ENCODE results near the gene CARMIL3. TPM values are rescaled to one million over a fixed set of nuclear protein-coding genes. Genes with fewer than 3 reads are reported as not detected.

CARMIL3 gene
- total RNA-seq, 1 donor from 2014 or later: 0.60 TPM

DNA sequence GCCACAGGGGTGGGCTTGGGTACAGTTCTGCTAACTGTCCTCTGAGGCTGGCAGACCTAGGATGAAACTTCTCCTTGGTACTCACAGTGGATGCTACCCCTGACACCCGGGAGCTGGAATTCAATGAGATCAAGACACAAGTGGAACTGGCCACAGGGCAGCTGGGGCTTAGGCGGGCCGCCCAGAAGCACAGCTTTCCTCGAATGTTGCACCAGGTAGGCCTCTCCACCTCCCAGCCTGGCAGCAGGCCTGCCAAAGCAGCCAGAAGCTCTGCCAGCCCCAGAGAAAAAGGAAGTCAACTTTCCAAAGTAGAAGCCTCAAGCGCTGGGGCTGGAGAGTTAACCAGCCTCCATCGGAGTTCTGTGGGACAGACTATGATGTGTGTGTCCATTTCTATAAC, 65.4 kb downstream of the CARMIL3 start:
- TF ChIP-seq, protein P1, sequence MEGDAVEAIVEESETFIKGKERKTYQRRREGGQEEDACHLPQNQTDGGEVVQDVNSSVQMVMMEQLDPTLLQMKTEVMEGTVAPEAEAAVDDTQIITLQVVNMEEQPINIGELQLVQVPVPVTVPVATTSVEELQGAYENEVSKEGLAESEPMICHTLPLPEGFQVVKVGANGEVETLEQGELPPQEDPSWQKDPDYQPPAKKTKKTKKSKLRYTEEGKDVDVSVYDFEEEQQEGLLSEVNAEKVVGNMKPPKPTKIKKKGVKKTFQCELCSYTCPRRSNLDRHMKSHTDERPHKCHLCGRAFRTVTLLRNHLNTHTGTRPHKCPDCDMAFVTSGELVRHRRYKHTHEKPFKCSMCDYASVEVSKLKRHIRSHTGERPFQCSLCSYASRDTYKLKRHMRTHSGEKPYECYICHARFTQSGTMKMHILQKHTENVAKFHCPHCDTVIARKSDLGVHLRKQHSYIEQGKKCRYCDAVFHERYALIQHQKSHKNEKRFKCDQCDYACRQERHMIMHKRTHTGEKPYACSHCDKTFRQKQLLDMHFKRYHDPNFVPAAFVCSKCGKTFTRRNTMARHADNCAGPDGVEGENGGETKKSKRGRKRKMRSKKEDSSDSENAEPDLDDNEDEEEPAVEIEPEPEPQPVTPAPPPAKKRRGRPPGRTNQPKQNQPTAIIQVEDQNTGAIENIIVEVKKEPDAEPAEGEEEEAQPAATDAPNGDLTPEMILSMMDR (IDR thresholded peaks at IDR 0.05): no peak
- Mint-ChIP-seq H3K36me3 (ENCODE audit: low read depth) (peaks cover 19% of the 10 kb centered on the region), H3K4me1 (ENCODE audit: low read depth) (peaks cover 21% of the 10 kb centered on the region), H3K27me3 (ENCODE audit: low read depth) (no peaks in the 10 kb centered on the region), H3K27ac (ENCODE audit: unreplicated experiment) (no peak overlapping the region), H3K9me3 (ENCODE audit: low read depth) (no peaks in the 10 kb centered on the region), H3K4me3 (ENCODE audit: unreplicated experiment) (no peak overlapping the region)
- DNase-seq (ENCODE audit: low spot score): no peak

Other genes starting within 250 kb of the CARMIL3 start
- 16.8 to 18.2 TPM (median 16.9 TPM) in 3 replicates for gene DHRS4, start 98.2 kb upstream of the CARMIL3 start, total RNA-seq
- gene DHRS4L2, start 63.1 kb upstream of the CARMIL3 start, total RNA-seq: 11.9 to 17.7 TPM (median 13.9 TPM) in 3 replicates
- not detected in 3 replicates for gene CPNE6, start 19.6 kb downstream of the CARMIL3 start, total RNA-seq
- 18.7 to 126 TPM (median 118 TPM) in 3 replicates for gene PCK2, start 42.3 kb downstream of the CARMIL3 start, total RNA-seq
- 30.7 to 41.5 TPM (median 32.9 TPM) in 3 replicates for gene DCAF11, start 62.8 kb downstream of the CARMIL3 start, total RNA-seq
- gene NRL, start 62.9 kb downstream of the CARMIL3 start, total RNA-seq: 1.2 to 1.6 TPM (median 1.3 TPM) in 3 replicates
- gene FITM1, start 78.7 kb downstream of the CARMIL3 start, total RNA-seq: 0.27 TPM in 1 of 3 replicates, not detected in the others
- gene PSME1, start 84.2 kb downstream of the CARMIL3 start, total RNA-seq: 59.2 to 76.1 TPM (median 64.9 TPM) in 3 replicates
- gene EMC9, start 89.6 kb downstream of the CARMIL3 start, total RNA-seq: 14.0 to 15.3 TPM (median 14.8 TPM) in 3 replicates
- 53.6 to 78.7 TPM (median 59.7 TPM) in 3 replicates for gene PSME2, start 94.6 kb downstream of the CARMIL3 start, total RNA-seq
- 38.8 to 50.6 TPM (median 45.8 TPM) in 3 replicates for gene RNF31, start 95.5 kb downstream of the CARMIL3 start, total RNA-seq
- gene IRF9, start 109.3 kb downstream of the CARMIL3 start, total RNA-seq: 28.9 to 38.4 TPM (median 37.8 TPM) in 3 replicates
- gene REC8, start 120.1 kb downstream of the CARMIL3 start, total RNA-seq: 4.4 to 7.9 TPM (median 5.0 TPM) in 3 replicates
- gene IPO4, start 136.8 kb downstream of the CARMIL3 start, total RNA-seq: 26.7 to 46.2 TPM (median 27.4 TPM) in 3 replicates
- 60.3 to 92.0 TPM (median 61.0 TPM) in 3 replicates for gene TM9SF1, start 143.4 kb downstream of the CARMIL3 start, total RNA-seq
- gene TSSK4, start 153.7 kb downstream of the CARMIL3 start, total RNA-seq: 0.46 TPM in 1 of 3 replicates, not detected in the others
- gene CHMP4A, start 161.5 kb downstream of the CARMIL3 start, total RNA-seq: 33.1 to 36.1 TPM (median 35.3 TPM) in 3 replicates
- 23.2 to 25.7 TPM (median 23.6 TPM) in 3 replicates for gene MDP1, start 164.1 kb downstream of the CARMIL3 start, total RNA-seq
- gene NEDD8, start 180.4 kb downstream of the CARMIL3 start, total RNA-seq: 154 to 169 TPM (median 159 TPM) in 3 replicates
- gene GMPR2, start 180.9 kb downstream of the CARMIL3 start, total RNA-seq: 43.1 to 66.5 TPM (median 47.9 TPM) in 3 replicates
- gene TINF2, start 190.6 kb downstream of the CARMIL3 start, total RNA-seq: 60.1 to 85.5 TPM (median 72.6 TPM) in 3 replicates
- gene TGM1, start 211.2 kb downstream of the CARMIL3 start, total RNA-seq: 3.2 to 5.0 TPM (median 3.3 TPM) in 3 replicates
- 27.0 to 34.9 TPM (median 27.4 TPM) in 3 replicates for gene RABGGTA, start 219.6 kb downstream of the CARMIL3 start, total RNA-seq
- gene DHRS1, start 247.8 kb downstream of the CARMIL3 start, total RNA-seq: 25.6 to 41.4 TPM (median 29.3 TPM) in 3 replicates
- 19.4 to 30.4 TPM (median 20.7 TPM) in 3 replicates for gene NOP9, start 247.8 kb downstream of the CARMIL3 start, total RNA-seq

Data from chondrocyte (in vitro differentiated cells).